Endothelial cell of umbilical vein (primary cell): ENCODE data around the gene SENP2. TPM values are rescaled to one million over a fixed set of nuclear protein-coding genes. Genes with fewer than 3 reads are reported as not detected.
"Not testable (repeated sequence)": the region's sequence is repeated elsewhere in the genome, so short reads cannot be mapped to it uniquely, and the experiment has no call there.

Experiments
- BruUV-seq: library from RNA; stranded (reverse); fragments of 400-500 nt; replicated peaks from 2 replicates; lab custom pipeline; 2021; lab: Mats Ljungman, UMichigan
- CTCF ChIA-PET: fragments of 300-600, 350-600 bp; sonication (Branson Sonifier 250); formaldehyde crosslinking; loops from one replicate; lab custom pipeline; 2021; ENCODE audit warnings: antibody characterized with exemption, inconsistent platforms; lab: Charles Lee
- POLR2A ChIA-PET: fragments of 300-600, 350-600 bp; sonication (Branson Sonifier 250); formaldehyde crosslinking; loops from one replicate; lab custom pipeline; 2021; ENCODE audit warnings: antibody characterized with exemption, inconsistent platforms; lab: Charles Lee
- DNase-seq: peaks from one replicate; pipeline ENCODE4 v3.0.0-alpha.2; 2011; ENCODE audit warnings: low read depth, low spot score
- FAIRE-seq: peaks from 2 replicates; lab custom pipeline; 2011; peaks lifted over from hg19 to GRCh38; lab: Jason Lieb, UNC
- H2AFZ ChIP-seq: 2 replicates; pipeline ENCODE4 v1.6.0; 2012; ENCODE audit warnings: low read depth, low read length, control low read depth, inconsistent platforms
- H3K27ac ChIP-seq: 2 replicates; pipeline ENCODE4 v1.5.1; 2011; ENCODE audit warnings: low read depth, mild to moderate bottlenecking, control low read depth, low read length, moderate library complexity; ENCODE audit not compliant: insufficient read depth
- H3K27me3 ChIP-seq, 2 experiments: 2 replicates each; pipeline versions ENCODE4 v1.6.0 to v1.6.1; 2011; ENCODE audit warnings: low read length in 2 of 2, mixed read lengths in 1 of 2; ENCODE audit not compliant: control insufficient read depth in 2 of 2, insufficient read depth in 2 of 2
- H3K36me3 ChIP-seq, 2 experiments: 2 replicates in 1 of 2; 3 replicates in 1 of 2; pipeline ENCODE4 v1.5.1; 2011; ENCODE audit warnings: low read length in 2 of 2, mild to moderate bottlenecking in 1 of 2, moderate library complexity in 1 of 2; ENCODE audit not compliant: control insufficient read depth in 2 of 2, insufficient read depth in 2 of 2; ENCODE audit errors: extremely low read depth in 1 of 2
- H3K4me1 ChIP-seq: 3 replicates; pipeline ENCODE4 v1.5.1; 2011; ENCODE audit warnings: mild to moderate bottlenecking, low read length; ENCODE audit not compliant: control insufficient read depth, insufficient read depth; ENCODE audit errors: extremely low read depth
- H3K4me2 ChIP-seq: 2 replicates; pipeline ENCODE4 v1.6.1; 2011; ENCODE audit warnings: low read length, control low read depth, mixed read lengths; ENCODE audit not compliant: insufficient read depth
- H3K4me3 ChIP-seq, 3 experiments: fragments of 200-600 bp in 1 of 3; sonication (generic), shearing (Covaris generic) in 1 of 3; replicated peaks in 1 of 3; 2 replicates each; pipeline ENCODE4 v1.5.1; 2011 to 2016; ENCODE audit warnings: control low read depth in 3 of 3, low read length in 3 of 3, mild to moderate bottlenecking in 2 of 3, inconsistent platforms in 1 of 3, low read depth in 1 of 3, moderate library complexity in 1 of 3; ENCODE audit not compliant: insufficient read depth in 1 of 3
- H3K79me2 ChIP-seq: 2 replicates; pipeline ENCODE4 v1.6.0; 2012; ENCODE audit warnings: low read length, inconsistent platforms; ENCODE audit not compliant: control insufficient read depth, insufficient read depth
- H3K9ac ChIP-seq: replicated peaks from 2 replicates; pipeline ENCODE3; 2011; ENCODE audit warnings: low read length, control low read depth; ENCODE audit not compliant: insufficient read depth; ENCODE audit errors: extremely low read depth
- H3K9me1 ChIP-seq: replicated peaks from 3 replicates; pipeline ENCODE4 v1.6.0; 2011; ENCODE audit warnings: mild to moderate bottlenecking, low read length; ENCODE audit not compliant: control insufficient read depth, insufficient read depth; ENCODE audit errors: extremely low read depth
- H3K9me3 ChIP-seq: replicated peaks from 2 replicates; pipeline ENCODE4 v1.5.1; 2012; ENCODE audit warnings: low read length, inconsistent platforms; ENCODE audit not compliant: control insufficient read depth, insufficient read depth
- H4K20me1 ChIP-seq: replicated peaks from 2 replicates; pipeline ENCODE3; 2011; ENCODE audit warnings: mild to moderate bottlenecking, low read length; ENCODE audit not compliant: control insufficient read depth, insufficient read depth; ENCODE audit errors: extremely low read depth
- EZH2 ChIP-seq: IDR thresholded peaks from 2 replicates; pipeline ENCODE4 v1.6.1; 2012; ENCODE audit warnings: borderline replicate concordance, low read depth, mild to moderate bottlenecking, moderate library complexity, low read length, inconsistent platforms; ENCODE audit not compliant: severe bottlenecking
- FOS ChIP-seq: IDR thresholded peaks from 2 replicates; pipeline ENCODE4 v1.6.1; 2011; ENCODE audit warnings: mild to moderate bottlenecking, low read length, moderate library complexity, borderline replicate concordance; ENCODE audit not compliant: insufficient read depth
- GATA2 ChIP-seq: IDR thresholded peaks from 2 replicates; pipeline ENCODE4 v1.7.0; 2011; ENCODE audit warnings: low read depth, mild to moderate bottlenecking, moderate library complexity, mixed read lengths, low read length; ENCODE audit not compliant: insufficient read length, insufficient read depth
- JUN ChIP-seq: IDR thresholded peaks from 2 replicates; pipeline ENCODE4 v1.6.1; 2011; ENCODE audit warnings: borderline replicate concordance, low read depth; ENCODE audit not compliant: insufficient read length, insufficient read depth
- MYC ChIP-seq: IDR thresholded peaks from one replicate; pipeline ENCODE4 v1.6.1; 2011; ENCODE audit warnings: mild to moderate bottlenecking, low read depth, low read length
- POLR2A ChIP-seq: IDR thresholded peaks from 2 replicates; pipeline ENCODE4 v1.6.1; 2012; ENCODE audit warnings: low read depth, mild to moderate bottlenecking, control low read depth, low read length
- POLR2AphosphoS5 ChIP-seq: IDR thresholded peaks from 2 replicates; pipeline ENCODE4 v1.6.1; 2012; ENCODE audit warnings: low read depth, mild to moderate bottlenecking, control low read depth, low read length, moderate library complexity; ENCODE audit not compliant: insufficient read depth
- dilution Hi-C: fragments of 300-500 bp; cut with MboI; formaldehyde crosslinking; loops from one replicate; pipeline ENCODE4 v1.15.0; 2019; ENCODE audit warnings: low sequenced_read_pairs; ENCODE audit not compliant: extremely low pct_ligation_motif_present
- intact Hi-C: fragments of 100-400 bp; cut with micrococcal nuclease; formaldehyde crosslinking; loops from one replicate; pipeline ENCODE4 v1.10.0; 2022
- polyA plus RNA-seq, 4 experiments: library from polyadenylated mRNA; depleted of rRNA in 3 of 4; stranded (reverse) in 3 of 4; unstranded in 1 of 4; fragments of >200 nt; gene quantifications; 2 replicates each; pipeline versions ENCODE4 v1.2.1 to v1.2.3, GENCODE V29; 2011 to 2012; ENCODE audit warnings: missing spikeins in 1 of 4
- total RNA-seq: library from RNA; stranded (reverse); gene quantifications from 2 replicates; pipeline ENCODE4 v1.2.3, GENCODE V29; 2021
- TF ChIP-seq, protein P1 (sequence below): IDR thresholded peaks from 2 replicates; pipeline ENCODE4 v1.6.1; 2011; ENCODE audit not compliant: insufficient read depth, insufficient read length

Gene SENP2
- total and polyA plus RNA-seq, 2 donors (not counting 3 experiments of a cell fraction or from before 2014, with no cell fraction given), result 3.8 to 40.4 TPM

DNA sequence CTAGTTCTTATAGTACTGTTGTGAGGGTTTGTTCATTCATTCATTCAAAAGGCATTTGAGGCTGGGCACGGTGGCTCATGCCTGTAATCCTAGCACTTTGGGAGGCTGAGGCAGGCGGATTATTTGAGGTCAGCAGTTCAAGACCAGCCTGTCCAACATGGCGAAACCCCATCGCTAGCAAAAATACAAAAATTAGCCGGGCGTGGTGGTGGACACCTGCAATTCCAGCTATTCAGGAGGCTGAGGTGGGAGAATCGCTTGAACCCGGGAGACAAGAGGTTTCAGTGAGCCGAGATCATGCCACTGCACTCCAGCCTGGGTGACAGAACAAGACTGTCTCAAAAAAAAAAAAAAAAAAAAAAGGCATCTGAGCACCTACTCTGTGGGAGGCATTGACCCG, 75.2 kb downstream of the SENP2 start:
- H3K4me3 ChIP-seq, H3K9me1 ChIP-seq, H3K79me2 ChIP-seq, dilution Hi-C loops, FAIRE-seq, H3K9me3 ChIP-seq, BruUV-seq, H3K4me2 ChIP-seq, H3K9ac ChIP-seq, H3K27ac ChIP-seq, H2AFZ ChIP-seq, H3K27me3 ChIP-seq, DNase-seq, H4K20me1 ChIP-seq: not testable (repeated sequence)
- Histone ChIP-seq H3K4me1 (peaks cover 45% of the 10 kb centered on the region), H3K36me3 (peaks cover 0 to 13% of the 10 kb centered on the region in 2 experiments)
- ChIA-PET POLR2A (interaction anchor here (0.7 kb wide), 1 partner anchor 112 kb away, joined by 3 read pairs; no protein-coding TSS in a partner anchor), CTCF (interaction anchor here (1.1 to 7.6 kb wide), 34 partner anchors 9 to 956 kb away, joined by 3 to 223 read pairs (median 12); partner anchors contain the start of genes IGF2BP2 and TRA2B)
- intact Hi-C loops, result loop anchor here (2.0 kb wide), 3 partner anchors 28 to 272 kb away; no protein-coding TSS in a partner anchor

DNA sequence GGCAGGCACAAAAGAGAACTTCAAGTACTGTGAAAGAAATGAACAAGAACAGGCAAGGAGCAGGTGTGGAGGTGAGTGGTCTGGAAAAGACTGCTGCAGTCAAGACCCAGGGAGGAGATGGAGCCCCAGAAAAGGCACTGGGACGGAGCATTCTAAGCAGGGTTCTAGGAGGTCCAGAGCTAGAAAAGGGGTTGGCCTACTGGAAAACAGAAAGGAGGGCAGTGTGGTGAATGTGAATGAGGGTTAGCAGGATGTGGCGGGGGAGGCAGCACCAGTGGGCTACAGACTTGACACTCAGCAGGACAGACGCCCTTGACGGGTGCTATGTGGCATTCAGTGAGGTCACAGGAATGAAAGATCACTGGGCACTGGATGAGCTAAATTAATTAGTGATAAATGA, 75.7 kb downstream of the SENP2 start:
- TF ChIP-seq GATA2, result no peak
- TF ChIP-seq, protein P1, sequence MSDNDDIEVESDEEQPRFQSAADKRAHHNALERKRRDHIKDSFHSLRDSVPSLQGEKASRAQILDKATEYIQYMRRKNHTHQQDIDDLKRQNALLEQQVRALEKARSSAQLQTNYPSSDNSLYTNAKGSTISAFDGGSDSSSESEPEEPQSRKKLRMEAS, result no peak
- TF ChIP-seq EZH2, result no peak
- TF ChIP-seq JUN, result no peak
- TF ChIP-seq POLR2AphosphoS5, result no peak
- no peak for TF ChIP-seq FOS
- TF ChIP-seq POLR2A, result no peak
- TF ChIP-seq MYC, result no peak
- H3K4me3 ChIP-seq, result no peak overlapping the region
- no peaks in the 10 kb centered on the region for H3K9me3 ChIP-seq
- no peak overlapping the region for H3K4me2 ChIP-seq
- no peak overlapping the region for H3K9ac ChIP-seq
- H2AFZ ChIP-seq, result no peak overlapping the region
- H3K9me1 ChIP-seq, result no peaks in the 10 kb centered on the region
- peaks cover 0 to 13% of the 10 kb centered on the region in 2 experiments for H3K36me3 ChIP-seq
- ChIA-PET CTCF (interaction anchor here (1.1 to 7.6 kb wide), 13 partner anchors 8 to 316 kb away, joined by 3 to 223 read pairs (median 24); no protein-coding TSS in a partner anchor), POLR2A (interaction anchor here (0.7 to 0.9 kb wide), 2 partner anchors 101 to 112 kb away, joined by 3 to 12 read pairs; no protein-coding TSS in a partner anchor)
- no TSS peak for BruUV-seq
- no peaks in the 10 kb centered on the region for H3K27me3 ChIP-seq
- dilution Hi-C loops (no loop called here), intact Hi-C loops (loop anchor here (2.0 kb wide), 3 partner anchors 27 to 271 kb away; no protein-coding TSS in a partner anchor)
- H4K20me1 ChIP-seq, result no peaks in the 10 kb centered on the region
- no peak overlapping the region for H3K27ac ChIP-seq
- FAIRE-seq (no peak), DNase-seq (no peak)
- H3K4me1 ChIP-seq, result peaks cover 40% of the 10 kb centered on the region
- peaks cover 5% of the 10 kb centered on the region for H3K79me2 ChIP-seq
